PC-9 (cell line): Measurements from ENCODE around the gene PLA2R1.

Experiments used
- EZH2 ChIP-seq: fragments of 200-600 bp; sonication (generic); IDR thresholded peaks from 2 replicates; pipeline ENCODE4 v1.8.0; 2017; ENCODE audit warnings: antibody characterized with exemption, low read depth
- TF ChIP-seq, protein P1 (sequence below): fragments of 200-600 bp; sonication (generic); conservative IDR thresholded peaks from 2 replicates; pipeline ENCODE4 v1.6.1; 2017; ENCODE audit warnings: mixed run types, antibody characterized with exemption, mild to moderate bottlenecking, moderate library complexity

DNA sequence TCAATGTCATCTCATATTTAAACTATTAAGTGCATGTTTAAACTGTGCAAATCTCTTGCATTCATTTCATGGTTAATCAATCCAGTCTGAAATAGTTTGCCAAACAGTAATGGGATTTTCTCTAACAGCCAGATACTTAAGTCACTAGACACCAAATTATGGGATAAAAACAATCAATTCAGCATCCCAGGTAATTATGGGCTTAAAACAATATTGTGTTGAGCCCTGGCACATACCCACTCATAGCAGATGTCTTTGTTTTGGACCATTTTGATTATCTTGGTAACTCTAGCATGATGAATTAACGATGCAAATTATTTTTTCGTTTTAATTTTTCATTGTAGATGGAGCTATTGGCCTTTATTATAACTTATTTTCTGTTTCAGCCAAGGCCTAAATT lies 145.9 kb downstream of the PLA2R1 start:
- no peak for TF ChIP-seq EZH2
- TF ChIP-seq, protein P1, sequence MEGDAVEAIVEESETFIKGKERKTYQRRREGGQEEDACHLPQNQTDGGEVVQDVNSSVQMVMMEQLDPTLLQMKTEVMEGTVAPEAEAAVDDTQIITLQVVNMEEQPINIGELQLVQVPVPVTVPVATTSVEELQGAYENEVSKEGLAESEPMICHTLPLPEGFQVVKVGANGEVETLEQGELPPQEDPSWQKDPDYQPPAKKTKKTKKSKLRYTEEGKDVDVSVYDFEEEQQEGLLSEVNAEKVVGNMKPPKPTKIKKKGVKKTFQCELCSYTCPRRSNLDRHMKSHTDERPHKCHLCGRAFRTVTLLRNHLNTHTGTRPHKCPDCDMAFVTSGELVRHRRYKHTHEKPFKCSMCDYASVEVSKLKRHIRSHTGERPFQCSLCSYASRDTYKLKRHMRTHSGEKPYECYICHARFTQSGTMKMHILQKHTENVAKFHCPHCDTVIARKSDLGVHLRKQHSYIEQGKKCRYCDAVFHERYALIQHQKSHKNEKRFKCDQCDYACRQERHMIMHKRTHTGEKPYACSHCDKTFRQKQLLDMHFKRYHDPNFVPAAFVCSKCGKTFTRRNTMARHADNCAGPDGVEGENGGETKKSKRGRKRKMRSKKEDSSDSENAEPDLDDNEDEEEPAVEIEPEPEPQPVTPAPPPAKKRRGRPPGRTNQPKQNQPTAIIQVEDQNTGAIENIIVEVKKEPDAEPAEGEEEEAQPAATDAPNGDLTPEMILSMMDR: no peak
